COLO829 (cell line): ENCODE results near the gene TAS2R7.
"Not testable (repeated sequence)": the region's sequence is repeated elsewhere in the genome, so short reads cannot be mapped to it uniquely, and the experiment has no call there.

Source experiments
- DNase-seq: peaks from one replicate; pipeline ENCODE4 v3.0.0; 2012; ENCODE audit warnings: low spot score

Gene TAS2R7

DNA sequence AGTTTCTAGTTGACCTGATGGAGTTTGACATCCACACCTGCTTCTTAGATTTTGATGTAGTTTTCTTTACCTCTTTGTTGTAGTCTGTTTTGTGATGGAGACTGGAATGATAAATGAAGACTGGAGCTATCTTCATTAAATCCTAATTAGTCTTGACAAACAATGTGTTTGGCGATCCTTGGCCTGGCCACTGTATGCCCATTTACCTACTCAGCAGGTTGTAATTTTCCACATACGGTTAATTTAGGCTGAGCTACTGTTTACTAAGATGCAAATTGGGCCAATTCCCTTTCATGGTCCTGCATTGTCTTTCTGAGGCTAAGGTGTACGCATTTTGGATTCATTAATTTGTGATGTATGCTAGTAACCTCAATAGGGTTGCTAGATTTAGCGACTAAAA lies at the start of gene TAS2R7:
Gene TAS2R7, minus strand, starts transcription at position 41 of the 400 bp plus-strand sequence. CDS start 57 bp downstream, outside the sequence.
- no peak for DNase-seq

DNA sequence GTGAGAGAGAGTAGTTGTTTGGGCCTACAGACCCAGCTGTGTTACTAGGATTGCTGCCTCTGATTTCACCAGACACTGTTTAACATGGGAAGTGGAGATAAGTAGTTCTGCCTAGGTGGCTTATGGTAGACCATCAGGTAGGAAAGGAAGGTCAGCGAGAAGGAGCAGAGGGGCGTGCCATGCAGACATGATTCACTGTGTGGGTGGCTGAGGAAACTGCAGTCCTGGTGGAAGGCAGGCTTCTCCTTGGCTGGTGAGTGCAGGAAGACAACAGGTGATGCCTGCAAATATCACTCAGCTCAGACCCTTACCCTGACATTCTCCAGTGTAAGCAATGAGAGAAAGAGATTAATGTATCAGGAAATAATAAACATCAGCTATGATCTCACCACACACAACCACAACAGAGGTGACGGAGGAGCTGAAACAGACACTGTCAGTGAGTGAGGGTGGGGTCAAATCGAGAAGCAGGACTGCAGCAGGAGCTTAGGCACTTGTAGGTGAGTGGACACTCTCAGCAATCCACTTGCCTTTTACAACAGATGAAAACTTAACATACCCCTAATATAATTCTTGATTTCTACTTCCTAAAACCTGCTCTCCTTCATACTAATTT lies 48.9 kb upstream of the TAS2R7 start:
- no peak for DNase-seq

DNA sequence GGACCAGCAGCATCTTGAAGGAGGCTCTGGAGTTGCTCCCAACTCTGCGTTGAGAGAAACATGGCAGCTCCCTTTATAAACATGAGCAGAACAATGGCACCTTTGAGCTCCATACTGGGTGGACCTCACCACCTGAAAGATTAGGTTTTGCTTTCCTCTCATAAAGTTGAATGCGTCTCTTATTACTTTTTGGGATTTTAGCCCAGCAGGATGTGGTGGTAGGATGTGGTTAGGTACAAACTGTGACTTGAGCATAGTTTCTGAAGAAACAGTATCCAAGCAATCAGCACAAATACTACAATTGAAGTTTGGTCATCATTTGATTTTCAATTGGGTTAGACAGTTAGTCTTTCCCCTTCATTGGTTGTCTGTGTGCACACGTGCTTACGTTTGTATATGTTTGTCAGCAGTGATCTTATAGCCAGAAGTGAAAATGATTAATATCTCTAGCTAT lies 47.0 kb upstream of the TAS2R7 start, which contains the start of gene PRR4:
Gene PRR4, minus strand, starts transcription at position 51 of the 454 bp plus-strand sequence. Its CDS starts 38 bp downstream, at position 13.
- DNase-seq, result peak; percentile 12

- no peak for DNase-seq
These were observed 45.3 kb upstream of the TAS2R7 start for GRCh38 chr12:10847744-10848143.

DNA sequence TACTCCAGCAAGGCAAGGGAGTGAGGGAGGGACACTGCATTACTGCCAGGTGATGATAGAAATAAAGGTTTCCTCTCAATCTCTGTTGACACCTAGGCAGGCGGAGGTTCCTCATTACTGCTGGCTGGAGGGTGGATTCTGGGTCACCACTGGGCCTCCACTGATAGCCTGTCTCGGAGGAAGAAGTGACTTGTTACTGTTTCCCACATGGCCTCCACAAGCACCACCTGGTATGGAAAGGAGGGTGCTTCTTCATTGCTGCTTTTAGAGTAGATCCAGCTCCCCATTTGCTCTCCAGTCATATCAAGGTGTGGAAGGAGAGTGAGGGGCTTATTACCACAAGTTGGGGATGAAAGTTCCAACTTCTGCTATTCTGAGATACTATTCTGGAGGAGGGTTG lies 40.4 kb upstream of the TAS2R7 start:
- no peak for DNase-seq

DNA sequence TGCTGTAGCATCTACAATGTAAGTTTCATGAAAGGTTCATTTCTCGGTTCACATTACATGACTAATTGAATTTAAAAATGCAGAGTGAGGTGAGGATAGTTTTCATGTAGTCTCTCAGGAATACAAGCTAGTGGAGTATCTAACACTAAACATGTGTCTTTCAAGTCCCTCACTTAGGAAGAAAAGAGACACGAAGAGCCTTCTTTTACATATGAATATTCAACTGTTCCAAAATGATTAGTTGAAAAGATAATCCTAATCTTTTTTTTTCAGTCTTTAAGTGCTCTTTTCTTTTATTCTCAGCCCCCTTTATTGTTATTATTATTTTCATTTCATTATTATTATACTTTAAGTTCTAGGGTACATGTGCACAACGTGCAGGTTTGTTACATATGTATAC lies 36.0 kb upstream of the TAS2R7 start:
- DNase-seq, result no peak

DNA sequence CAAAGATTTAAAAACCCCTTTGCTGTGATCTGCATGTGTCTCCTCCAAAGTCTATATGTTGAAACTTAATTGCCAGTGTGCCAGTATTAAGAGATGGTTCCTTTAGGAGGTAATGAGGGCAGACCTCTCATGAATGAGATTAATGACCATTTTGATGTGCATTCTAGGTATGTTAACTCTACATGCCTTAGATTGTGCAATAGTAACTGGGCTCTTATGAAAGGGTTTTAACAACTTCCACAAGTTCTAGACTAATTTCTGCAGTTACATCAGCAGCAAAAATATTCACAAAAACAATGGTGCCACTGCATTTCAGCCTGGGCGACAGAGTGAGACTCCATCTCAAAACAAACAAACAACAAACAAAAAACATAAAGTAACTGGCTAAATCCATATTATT lies 27.6 kb upstream of the TAS2R7 start:
- no peak for DNase-seq

DNA sequence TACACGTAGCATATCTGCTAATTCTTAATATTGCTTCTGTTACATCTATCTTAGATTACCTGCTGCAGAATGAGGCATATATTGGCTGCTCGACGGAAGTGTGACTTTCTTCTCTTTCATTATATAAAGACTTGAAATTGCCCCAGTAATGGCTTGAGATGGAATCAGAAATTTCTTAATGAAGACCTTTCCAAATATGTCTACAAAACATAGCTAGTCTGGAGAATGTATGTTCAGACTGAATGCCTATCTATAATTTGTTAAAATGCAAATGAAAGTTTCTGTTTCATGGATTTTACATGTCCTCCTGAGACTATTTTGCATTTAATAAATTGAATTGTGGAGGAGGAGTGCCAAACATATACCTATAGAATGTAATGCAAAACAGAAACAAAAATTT lies 23.8 kb upstream of the TAS2R7 start, which contains the start of gene TAS2R10:
Gene TAS2R10, minus strand, starts transcription at position 101 of the 400 bp plus-strand sequence. Its CDS starts 89 bp downstream, at position 12.
- DNase-seq, result no peak

DNA sequence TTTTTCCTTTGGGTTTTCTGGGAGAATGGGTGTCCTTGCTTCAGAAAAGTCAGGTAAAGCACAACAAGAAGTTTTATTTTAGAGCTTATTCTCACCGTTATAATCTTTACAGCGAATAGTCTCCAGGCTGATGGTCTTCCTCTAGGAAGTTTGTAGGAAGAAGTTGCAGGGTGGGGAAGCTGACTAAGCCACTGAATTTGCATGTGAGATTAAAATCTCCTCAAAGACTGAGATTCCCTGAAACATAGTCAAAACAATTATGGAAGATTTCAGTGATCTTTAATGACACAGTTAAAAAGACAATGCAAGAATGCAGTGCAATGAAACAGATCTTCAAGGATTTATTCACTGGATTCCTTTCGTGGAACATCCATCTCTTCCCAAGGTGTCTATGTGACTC lies 22.5 kb upstream of the TAS2R7 start:
- no peak for DNase-seq

DNA sequence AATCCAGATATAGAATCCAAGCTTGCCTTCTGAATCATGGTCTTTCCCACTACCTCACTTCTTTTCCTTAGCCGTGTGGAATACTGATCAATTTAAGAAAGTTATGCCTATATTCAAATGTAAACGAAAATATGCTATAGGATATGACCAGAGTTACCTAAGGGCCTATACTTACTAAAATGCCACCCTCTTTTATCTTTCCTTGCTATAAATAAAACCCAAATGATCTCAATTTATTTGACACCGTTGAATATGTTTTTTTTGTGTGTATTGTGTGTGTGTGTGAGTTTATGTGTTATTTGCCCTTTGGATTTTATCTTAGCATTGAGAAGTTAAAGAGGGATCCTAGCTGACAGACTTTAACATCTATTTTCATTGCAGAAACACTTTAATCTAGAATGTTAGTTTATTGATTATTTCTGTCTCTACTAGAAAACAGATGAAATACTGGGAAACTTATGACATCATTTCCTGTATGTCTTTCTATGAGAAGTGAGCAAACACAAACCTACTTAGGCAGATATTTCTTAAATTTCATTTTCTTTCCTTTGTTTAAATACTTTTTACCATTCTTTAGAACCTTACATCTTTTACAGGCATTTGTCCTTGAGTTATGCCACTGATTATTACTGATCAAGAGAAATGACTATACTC lies 9.6 kb upstream of the TAS2R7 start:
- DNase-seq, result no peak

DNA sequence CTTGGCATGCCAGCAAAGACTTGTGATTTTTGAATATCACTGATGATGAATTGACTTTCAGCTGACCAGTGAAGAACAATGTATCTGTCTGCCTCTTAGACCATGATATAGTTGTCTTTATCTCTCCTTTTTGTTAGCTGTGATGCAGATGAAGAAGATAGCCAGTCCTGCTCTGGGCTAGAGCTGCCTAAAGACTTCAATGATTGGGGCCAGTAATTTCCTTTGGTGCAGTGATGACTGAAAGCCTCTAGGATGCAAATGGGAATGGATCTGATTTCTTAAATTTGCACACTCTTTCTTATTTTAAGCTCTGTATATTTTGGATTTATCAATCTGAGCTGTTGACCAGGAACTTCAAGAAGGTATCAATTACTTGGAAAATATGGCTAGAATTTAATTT lies 7.6 kb upstream of the TAS2R7 start, which contains the start of gene TAS2R9:
Gene TAS2R9, minus strand, starts transcription at position 101 of the 400 bp plus-strand sequence. Its CDS starts 93 bp downstream, at position 8.
- DNase-seq, result no peak

- no peak for DNase-seq
These were observed 4.8 kb upstream of the TAS2R7 start, which contains the start of gene TAS2R8 for GRCh38 chr12:10807186-10807585. TAS2R8 (minus strand) TSS chr12:10807286; CDS start chr12:10806980, 306 bp downstream.

DNA sequence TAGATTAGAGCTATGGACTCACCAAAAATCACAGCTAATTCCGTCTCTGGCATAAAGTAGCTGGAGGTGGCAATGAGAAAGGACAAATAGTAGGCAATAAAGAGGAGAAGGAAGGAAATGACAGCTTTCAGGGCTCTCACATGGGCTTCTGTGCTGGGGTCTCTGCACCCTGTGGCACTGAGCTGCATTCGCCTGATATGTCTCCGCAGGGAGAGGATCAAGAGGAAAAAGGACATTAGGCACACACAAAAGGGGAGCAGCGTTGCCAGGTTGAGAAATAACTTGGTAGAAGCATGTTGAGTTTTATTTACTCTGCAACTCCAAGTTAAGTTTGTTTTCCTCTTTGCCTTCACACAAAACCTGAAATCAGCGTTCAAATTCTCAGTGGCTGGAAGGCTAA lies 686 bp downstream of the TAS2R7 start:
- no peak for DNase-seq

- peak; percentile 7 for DNase-seq
These were observed 8.2 kb downstream of the TAS2R7 start for GRCh38 chr12:10794222-10794621.

DNA sequence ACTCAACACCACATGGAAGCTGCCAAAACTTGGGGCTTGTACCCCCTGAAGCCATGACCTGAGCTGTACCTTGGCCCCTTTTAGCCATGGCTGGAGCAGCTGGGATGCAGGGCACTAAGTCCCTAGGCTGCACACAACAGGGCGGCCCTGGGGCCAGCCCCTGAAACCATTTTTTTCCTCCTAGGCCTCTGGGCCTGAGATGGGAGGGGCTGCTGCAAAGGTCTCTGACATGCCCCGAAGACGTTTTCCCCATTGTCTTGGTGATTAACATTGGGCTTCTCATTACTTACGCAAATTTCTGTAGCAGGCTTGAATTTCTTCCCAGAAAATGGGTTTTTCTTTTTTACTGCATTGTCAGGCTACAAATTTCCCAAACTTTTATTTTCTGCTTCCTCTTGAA lies 10.7 kb downstream of the TAS2R7 start:
- not testable (repeated sequence) for DNase-seq

DNA sequence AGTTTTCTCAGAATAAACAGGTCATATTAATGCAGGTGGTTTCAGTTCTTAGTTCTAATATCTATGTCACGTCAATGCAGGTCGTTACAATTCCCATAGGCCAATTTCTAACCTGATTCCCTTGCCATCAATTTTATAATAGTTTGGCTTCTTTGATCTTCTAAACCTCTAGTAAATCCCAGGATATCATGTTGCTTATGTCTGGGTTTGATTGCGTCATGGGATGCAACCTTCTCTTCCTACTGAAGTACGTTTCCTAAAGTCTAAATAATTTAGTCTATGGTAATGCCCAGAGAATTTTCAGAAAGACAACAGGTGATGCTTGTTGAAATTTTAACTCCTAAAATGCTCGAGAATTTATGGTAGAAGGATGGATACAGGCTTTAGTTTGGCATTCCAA lies 19.2 kb downstream of the TAS2R7 start:
- DNase-seq, result no peak

GRCh38 chr12:10779103-10779502 lies 23.3 kb downstream of the TAS2R7 start:
- no peak for DNase-seq

GRCh38 chr12:10771132-10771733 lies 31.2 kb downstream of the TAS2R7 start:
- peak; percentile 48 for DNase-seq

DNA sequence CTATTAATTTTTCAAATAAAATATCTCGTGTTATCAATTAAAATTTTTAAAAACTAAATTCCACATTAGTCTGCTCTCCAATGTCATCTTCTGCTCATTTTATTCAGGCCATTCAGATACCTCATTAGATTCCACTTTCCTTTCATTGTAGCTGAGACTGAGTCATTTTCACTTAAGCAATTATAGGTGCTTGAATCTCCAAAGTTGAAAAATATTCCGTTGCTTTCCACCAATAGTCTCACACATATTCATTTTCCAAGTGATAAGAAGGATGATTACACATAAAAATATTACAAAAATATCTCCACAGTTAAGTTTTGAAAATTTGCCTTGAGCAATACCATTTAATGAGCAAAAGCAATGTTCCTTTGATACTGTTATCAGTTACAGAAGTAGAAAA lies 42.8 kb downstream of the TAS2R7 start:
- no peak for DNase-seq

DNA sequence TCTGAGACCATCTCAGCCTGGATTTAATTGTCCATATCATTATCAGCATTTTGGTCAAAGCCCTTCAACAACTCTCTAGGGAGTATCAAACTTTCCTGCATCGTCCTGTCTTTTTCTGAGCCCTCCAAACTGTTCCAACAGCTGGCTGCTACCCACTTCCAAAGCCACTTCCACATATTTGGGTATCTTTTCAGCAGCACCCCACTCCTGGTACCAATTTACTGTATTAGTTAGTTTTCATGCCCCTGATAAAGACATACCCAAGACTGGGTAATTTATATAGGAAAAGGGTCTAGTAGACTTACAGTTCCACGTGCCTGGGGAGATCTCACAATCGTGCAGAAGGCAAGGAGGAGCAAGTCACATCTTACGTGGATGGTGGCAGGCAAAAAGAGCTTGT lies 46.2 kb downstream of the TAS2R7 start:
- DNase-seq, result no peak

- no peak for DNase-seq
These were observed 49.4 kb downstream of the TAS2R7 start for GRCh38 chr12:10753059-10753458.
